IPS-NIHi7 (cell line): ENCODE results near the gene RBBP4.
A peak's percentile ranks its signal among the peaks of the same experiment; 100 is the strongest.
"Not testable (repeated sequence)": the region's sequence is repeated elsewhere in the genome, so short reads cannot be mapped to it uniquely, and the experiment has no call there.

ENCODE experiments used
- DNase-seq: peaks from one replicate; pipeline ENCODE4 v3.0.0; 2012; ENCODE audit warnings: mixed read lengths; ENCODE audit errors: extremely low spot score

RBBP4 gene

GRCh38 chr1:32693455-32694174 lies 42.6 kb downstream of the RBBP4 start:
- no peak for DNase-seq

GRCh38 chr1:32695098-32695904 lies 44.3 kb downstream of the RBBP4 start:
- no peak for DNase-seq

- DNase-seq = no peak
Measured at GRCh38 chr1:32696041-32696440, 45.0 kb downstream of the RBBP4 start.

GRCh38 chr1:32696996-32697395 lies 46.0 kb downstream of the RBBP4 start:
- not testable (repeated sequence) for DNase-seq

DNA sequence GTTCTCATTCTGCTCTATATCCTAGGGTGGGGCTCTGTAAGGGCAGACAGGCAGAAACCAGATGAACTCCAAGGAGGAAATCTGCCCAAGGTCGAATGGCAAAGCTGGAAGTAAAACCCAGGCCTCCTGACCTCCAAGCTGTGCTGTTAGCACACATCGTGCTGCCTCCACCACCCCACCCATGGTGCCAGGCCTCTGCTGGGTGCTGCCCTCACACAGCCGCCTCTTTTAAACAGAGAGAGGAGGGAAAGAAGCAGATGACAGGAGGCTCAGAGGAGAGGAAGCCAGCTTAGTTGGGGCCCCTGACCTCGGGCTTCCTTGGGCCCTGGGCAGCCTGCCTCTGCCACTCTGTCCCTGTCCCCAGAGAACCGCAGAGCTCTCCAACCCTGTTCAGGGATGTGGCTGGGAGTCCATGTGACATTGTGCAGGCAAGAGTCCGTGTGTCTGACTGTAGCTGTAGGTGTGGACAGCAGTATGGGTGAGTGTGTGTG lies 50.5 kb downstream of the RBBP4 start:
- DNase-seq = no peak

- no peak for DNase-seq
Measured at GRCh38 chr1:32701951-32702598, 51.1 kb downstream of the RBBP4 start.

DNA sequence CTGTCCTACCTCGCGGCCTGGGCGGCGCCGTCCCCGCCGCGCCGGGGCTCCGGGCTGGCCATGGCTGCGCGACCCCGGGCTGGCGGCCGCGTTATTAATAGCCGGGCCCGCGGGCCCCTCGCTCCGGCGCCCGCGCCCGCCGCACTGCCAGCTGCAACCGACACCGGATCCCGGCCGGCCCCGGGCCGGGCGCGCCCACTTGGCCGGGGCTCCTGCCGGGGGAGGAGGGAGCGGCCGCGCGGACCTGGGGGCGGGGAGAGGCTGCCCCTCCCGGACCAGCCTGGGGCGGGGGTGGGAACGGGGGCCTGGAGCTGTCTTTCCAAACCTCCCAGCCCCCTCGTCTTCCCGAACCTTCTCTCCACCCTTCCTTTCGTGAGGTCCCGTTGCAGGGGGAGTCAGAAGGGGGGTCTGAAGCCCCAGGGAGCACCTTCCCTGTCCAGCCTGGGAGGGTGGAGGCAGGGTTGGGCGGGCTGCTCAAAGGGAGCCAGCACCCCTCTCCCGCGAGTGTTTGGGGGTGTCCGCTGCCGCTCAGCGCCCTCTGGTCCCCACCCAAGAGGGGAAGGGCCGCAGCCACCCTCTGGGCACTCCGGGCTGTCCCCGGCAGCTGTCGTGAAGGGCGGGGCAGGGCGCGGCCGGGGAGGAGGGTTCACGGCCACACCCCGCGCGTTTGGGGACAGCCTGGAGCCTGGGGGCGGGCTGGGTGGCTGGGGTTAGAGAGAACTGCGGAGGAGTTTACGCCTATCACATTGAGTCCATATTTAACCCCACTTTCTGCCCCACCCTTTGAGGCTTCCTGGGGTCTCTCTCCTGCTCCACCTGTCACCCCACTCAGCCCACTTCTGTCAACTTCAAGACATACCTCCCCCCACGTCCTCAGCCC lies 51.8 kb downstream of the RBBP4 start, which contains the start of gene SYNC:
SYNC (minus strand) TSS at position 172 of the 880 bp plus-strand sequence; CDS start at position 62, 110 bp downstream.
- peak; percentile 52 for DNase-seq

- peak; percentile 60 for DNase-seq
Measured at GRCh38 chr1:32703479-32704291, 52.7 kb downstream of the RBBP4 start.

DNA sequence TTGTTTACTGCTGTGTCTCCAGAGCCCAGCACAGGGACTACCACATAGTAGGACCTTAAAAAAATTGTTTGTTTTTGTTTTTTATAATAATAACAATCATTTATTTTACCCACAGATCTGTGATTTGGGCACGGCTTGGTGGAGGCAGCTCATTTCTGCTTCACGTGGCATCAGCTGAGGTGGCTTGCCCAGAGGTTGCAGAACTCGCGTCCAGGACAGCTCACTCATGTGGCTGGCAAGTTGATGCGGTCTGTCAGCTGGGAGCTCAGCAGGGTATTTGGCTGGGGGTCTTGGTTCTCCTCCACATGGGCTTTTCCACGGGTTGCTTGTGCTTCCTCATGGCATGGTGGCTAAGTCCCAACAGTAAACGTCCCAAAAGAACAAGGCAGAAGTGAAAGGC lies 54.5 kb downstream of the RBBP4 start:
- DNase-seq = no peak

DNA sequence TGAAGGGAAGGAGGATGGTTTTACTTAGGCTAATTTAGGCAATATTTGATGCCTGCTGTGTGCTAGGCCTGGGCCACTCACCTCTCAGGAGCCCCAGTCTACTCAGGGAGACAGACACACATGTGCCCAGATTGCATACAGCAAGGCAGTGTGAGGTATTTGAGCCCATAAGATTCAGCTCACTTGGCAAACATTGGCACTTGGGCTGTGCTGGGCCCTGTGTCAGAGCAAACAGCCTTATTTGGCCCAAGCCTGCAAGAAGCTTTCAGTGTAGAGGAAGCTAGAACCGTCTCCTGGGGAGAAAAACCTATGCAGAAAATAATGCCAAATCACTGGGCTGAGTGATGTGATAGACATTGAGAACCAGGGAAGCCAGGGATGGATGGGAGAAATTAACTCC lies 55.5 kb downstream of the RBBP4 start:
- no peak for DNase-seq

GRCh38 chr1:32709075-32709474 lies 58.1 kb downstream of the RBBP4 start:
- DNase-seq = no peak

- DNase-seq = no peak
Measured at GRCh38 chr1:32709476-32709875, 58.5 kb downstream of the RBBP4 start.

DNA sequence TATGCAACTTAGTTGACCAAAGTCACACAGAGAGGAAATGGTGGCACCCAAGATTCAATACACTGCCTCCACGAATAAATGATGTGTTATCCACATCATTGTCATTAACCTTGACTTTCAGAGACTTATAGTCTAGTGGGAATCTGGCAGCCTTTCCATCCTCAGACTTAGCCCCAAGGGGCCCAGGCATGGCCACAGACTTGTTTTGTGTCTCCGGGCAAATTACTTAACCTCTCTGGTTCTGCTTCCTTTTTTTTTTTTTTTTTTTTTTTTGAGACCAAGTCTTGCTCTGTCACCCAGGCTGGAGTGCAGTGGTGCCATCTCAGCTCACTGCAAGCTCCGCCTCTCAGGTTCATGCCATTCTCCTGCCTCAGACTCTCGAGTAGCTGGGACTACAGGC lies 60.2 kb downstream of the RBBP4 start:
- not testable (repeated sequence) for DNase-seq

DNA sequence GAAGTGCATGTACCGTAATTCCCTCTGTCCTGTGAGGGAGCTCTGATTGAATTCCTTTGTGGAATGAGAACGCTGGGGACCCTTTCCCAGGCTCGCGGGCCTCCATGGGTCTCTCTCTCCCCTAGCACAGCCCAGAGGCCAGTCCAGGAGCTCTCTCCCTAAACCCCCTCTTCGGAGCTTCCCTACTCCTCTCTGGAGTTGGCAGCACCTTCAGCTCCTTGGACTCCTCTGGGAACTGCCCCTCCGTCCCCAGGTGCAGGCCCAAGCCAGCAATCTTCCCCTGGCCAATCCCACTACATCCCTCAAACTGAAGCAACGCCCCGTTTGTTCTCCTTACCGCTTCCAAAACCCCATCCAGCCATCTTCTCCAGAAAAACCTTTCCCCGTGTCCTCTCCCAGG lies 62.1 kb downstream of the RBBP4 start:
- DNase-seq = no peak

- no peak for DNase-seq
Measured at GRCh38 chr1:32714277-32714676, 63.3 kb downstream of the RBBP4 start.

DNA sequence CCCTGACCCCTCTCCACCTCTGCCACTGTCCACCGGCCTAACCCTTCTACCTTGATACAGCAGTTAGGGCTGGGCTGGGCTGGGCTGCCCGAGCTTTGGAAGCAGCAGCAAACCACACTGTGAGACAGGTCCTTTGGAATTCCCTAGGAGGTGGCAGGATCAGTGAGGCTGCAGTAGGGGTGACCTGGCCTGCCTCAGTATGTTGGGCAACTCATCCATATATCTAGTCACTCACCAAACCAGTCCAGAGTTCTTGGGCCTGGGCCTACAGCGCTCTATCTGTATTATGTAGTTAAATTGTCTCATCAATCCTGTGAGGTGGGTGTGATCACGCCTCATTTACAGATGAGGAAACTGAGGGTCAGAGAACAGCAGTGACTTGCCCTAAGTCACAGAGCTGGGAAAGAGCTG lies 64.9 kb downstream of the RBBP4 start:
- DNase-seq = no peak

DNA sequence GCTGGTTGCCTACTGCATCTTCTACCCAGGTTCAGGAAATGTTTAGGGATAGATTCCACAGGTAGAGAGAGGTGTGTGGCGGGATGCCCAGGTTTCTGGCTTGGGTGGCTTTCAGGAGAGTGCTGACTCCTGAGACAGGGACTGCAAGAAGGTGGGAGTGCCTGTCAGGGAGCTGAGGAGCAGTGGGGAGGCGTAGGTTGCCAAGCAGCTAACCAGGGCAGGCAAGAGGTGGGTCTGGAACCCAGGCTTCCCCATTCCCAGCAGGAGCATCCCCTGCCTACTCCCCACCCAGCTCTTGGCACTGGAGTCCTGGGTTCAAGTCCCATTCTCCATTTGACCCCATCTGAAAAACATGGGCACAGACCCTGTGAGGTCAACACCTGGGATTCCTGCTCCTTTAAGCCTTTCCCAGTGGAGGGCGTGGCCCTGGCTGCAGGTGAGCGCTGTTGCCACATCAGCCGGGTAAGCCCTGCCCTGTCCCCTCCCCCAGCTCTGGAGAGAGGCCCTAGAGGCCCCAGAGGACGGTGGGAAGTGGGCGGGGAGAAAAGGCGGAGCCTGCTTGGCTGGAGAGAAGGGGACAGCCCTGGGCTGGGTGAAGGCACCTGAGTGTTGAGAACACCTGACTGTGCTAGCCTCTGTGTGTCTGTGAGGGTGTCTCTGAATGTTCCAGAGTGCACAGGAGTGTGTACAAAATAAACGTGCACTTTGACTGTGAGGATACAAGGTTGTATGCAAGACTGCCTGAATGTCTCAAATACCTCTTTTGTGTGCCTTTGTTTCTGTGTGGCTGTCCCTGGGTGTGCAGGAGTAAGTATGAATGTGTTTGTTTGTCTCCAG lies 65.5 kb downstream of the RBBP4 start:
- DNase-seq = peak; percentile 98

GRCh38 chr1:32717503-32717902 lies 66.5 kb downstream of the RBBP4 start:
- DNase-seq = no peak

GRCh38 chr1:32718036-32718435 lies 67.0 kb downstream of the RBBP4 start:
- no peak for DNase-seq

DNA sequence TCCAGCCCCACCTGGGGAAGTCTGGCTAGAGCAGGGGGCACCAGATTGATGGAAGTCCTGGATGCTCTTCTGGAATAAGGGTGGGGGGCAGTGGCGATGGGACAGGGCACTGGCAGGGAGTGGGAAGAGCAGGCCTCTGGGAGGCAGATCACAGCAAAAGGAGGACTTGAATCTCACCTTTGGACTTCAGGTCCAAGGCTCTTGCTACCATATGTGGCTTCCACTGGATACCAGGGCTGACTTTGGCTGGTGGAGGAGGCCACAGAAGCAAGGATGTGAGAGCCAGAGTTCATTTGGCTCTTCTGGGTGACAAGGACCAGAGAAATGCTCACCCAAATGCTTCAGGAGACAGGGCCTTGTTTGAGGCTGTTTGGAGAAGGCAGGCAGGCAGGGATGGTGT lies 67.5 kb downstream of the RBBP4 start:
- DNase-seq = no peak
